B cell (primary cell): ENCODE data around the gene OCA2. TPM values are rescaled to one million over a fixed set of nuclear protein-coding genes. Genes with fewer than 3 reads are reported as not detected.
"Not testable (repeated sequence)": the region's sequence is repeated elsewhere in the genome, so short reads cannot be mapped to it uniquely, and the experiment has no call there.

Experiments used
- ATAC-seq: fragments of 200-7000 bp; cut with Tn5 transposase; one replicate; pipeline ENCODE4 v1.10.0; 2021; ENCODE audit warnings: low read depth, mild to moderate bottlenecking, moderate number of reproducible peaks, moderate library complexity
- CTCF ChIA-PET: fragments of 350-600 bp; sonication (Branson Sonifier 250); formaldehyde crosslinking; loops from one replicate; lab custom pipeline; 2021; ENCODE audit warnings: antibody characterized with exemption, inconsistent platforms; lab: Charles Lee
- POLR2A ChIA-PET: fragments of 350-600 bp; sonication (Branson Sonifier 250); formaldehyde crosslinking; loops from one replicate; lab custom pipeline; 2021; ENCODE audit warnings: antibody characterized with exemption; lab: Charles Lee
- DNase-seq: peaks from one replicate; pipeline ENCODE4 v3.0.0; 2013
- H2AFZ ChIP-seq: 2 replicates; pipeline ENCODE4 v1.6.1; 2012; ENCODE audit warnings: mild to moderate bottlenecking, low read depth, low read length; ENCODE audit not compliant: insufficient read depth, poor library complexity, severe bottlenecking
- H3K27ac ChIP-seq, 2 donors: 1 replicate in 1 of 2; 2 replicates in 1 of 2; pipeline ENCODE4 v1.5.1; 2012 to 2013; ENCODE audit warnings: low read length in 2 of 2, mild to moderate bottlenecking in 2 of 2, moderate library complexity in 1 of 2
- H3K27me3 ChIP-seq, 4 experiments: fragments of 200-600 bp in 1 of 4; sonication (generic) in 1 of 4; replicated peaks in 1 of 4; 1 replicate in 2 of 4; 2 replicates in 2 of 4; pipeline versions ENCODE4 v1.6.1 to v1.7.0; 2013 to 2016; ENCODE audit warnings: low read length in 3 of 4, mild to moderate bottlenecking in 2 of 4, mixed read lengths in 1 of 4, moderate library complexity in 1 of 4; ENCODE audit not compliant: insufficient read depth in 4 of 4, control insufficient read depth in 3 of 4; ENCODE audit errors: control extremely low read depth in 1 of 4
- H3K36me3 ChIP-seq, 2 experiments: replicated peaks in 1 of 2; 1 replicate in 1 of 2; 2 replicates in 1 of 2; pipeline versions ENCODE4 v1.6.1 to v1.7.1; 2013; ENCODE audit warnings: low read length in 1 of 2; ENCODE audit not compliant: insufficient read depth in 2 of 2, control insufficient read depth in 1 of 2; ENCODE audit errors: control extremely low read depth in 1 of 2, extremely low read depth in 1 of 2
- H3K4me1 ChIP-seq, 2 donors: fragments of 200-600 bp in 1 of 2; sonication (generic) in 1 of 2; 1 replicate in 1 of 2; 2 replicates in 1 of 2; pipeline versions ENCODE4 v1.5.1 to v1.6.1; 2013 to 2017; ENCODE audit warnings: low read length in 2 of 2; ENCODE audit not compliant: control insufficient read depth in 2 of 2, insufficient read depth in 2 of 2
- H3K4me2 ChIP-seq: replicated peaks from 2 replicates; pipeline ENCODE3; 2012; ENCODE audit warnings: mild to moderate bottlenecking, low read depth, low read length; ENCODE audit not compliant: poor library complexity, severe bottlenecking
- H3K4me3 ChIP-seq, 5 experiments: fragments of 200-600 bp in 1 of 5; sonication (generic) in 1 of 5; 1 replicate in 3 of 5; 2 replicates in 2 of 5; pipeline versions ENCODE4 v1.5.1 to v1.7.0; 2011 to 2016; ENCODE audit warnings: low read length in 4 of 5, mild to moderate bottlenecking in 4 of 5, low read depth in 2 of 5, control low read depth in 1 of 5, moderate library complexity in 1 of 5; ENCODE audit not compliant: insufficient read depth in 1 of 5; ENCODE audit errors: control extremely low read depth in 1 of 5, extremely low read depth in 1 of 5
- H3K79me2 ChIP-seq: fragments of 200-600 bp; sonication (generic); one replicate; pipeline ENCODE4 v1.6.0; 2016; ENCODE audit warnings: low read length; ENCODE audit not compliant: control insufficient read depth, insufficient read depth
- H3K9ac ChIP-seq: fragments of 200-600 bp; sonication (generic); 2 replicates; pipeline ENCODE4 v1.6.1; 2017; ENCODE audit warnings: mild to moderate bottlenecking, low read length, moderate library complexity
- H3K9me3 ChIP-seq, 3 donors: one replicate each; pipeline versions ENCODE4 v1.6.1 to v1.7.1; 2013; ENCODE audit warnings: low read length in 2 of 3; ENCODE audit not compliant: control insufficient read depth in 2 of 3, insufficient read depth in 1 of 3; ENCODE audit errors: control extremely low read depth in 1 of 3
- H4K20me1 ChIP-seq: 2 replicates; pipeline ENCODE4 v1.6.0; 2012; ENCODE audit warnings: mild to moderate bottlenecking, low read length; ENCODE audit not compliant: insufficient read depth, control insufficient read depth, poor library complexity, severe bottlenecking
- H3K27ac Mint-ChIP-seq: one replicate; pipeline ENCODE4 v1.8.0; 2021; ENCODE audit warnings: mixed read lengths
- H3K27me3 Mint-ChIP-seq: one replicate; pipeline ENCODE4 v1.8.0; 2021; ENCODE audit warnings: mixed read lengths
- H3K4me1 Mint-ChIP-seq: one replicate; pipeline ENCODE4 v1.8.0; 2021; ENCODE audit warnings: mixed read lengths
- H3K4me3 Mint-ChIP-seq: one replicate; pipeline ENCODE4 v1.8.0; 2021; ENCODE audit warnings: mixed read lengths
- H3K9me3 Mint-ChIP-seq: one replicate; pipeline ENCODE4 v1.8.0; 2022; ENCODE audit warnings: mixed read lengths; ENCODE audit not compliant: insufficient read depth
- CTCF ChIP-seq: fragments of 200-600 bp; IDR thresholded peaks from one replicate; pipeline ENCODE4 v1.8.0; 2022; ENCODE audit warnings: antibody characterized with exemption, mild to moderate bottlenecking
- EZH2 ChIP-seq: IDR thresholded peaks from 2 replicates; pipeline ENCODE4 v1.6.1; 2012; ENCODE audit warnings: borderline replicate concordance, low read depth, mild to moderate bottlenecking, moderate library complexity, low read length; ENCODE audit not compliant: insufficient read depth, poor library complexity, severe bottlenecking
- WGBS: methylation state at CpG from one replicate; pipeline ENCODE4 v1.1.5; 2013; ENCODE audit warnings: missing lambda C conversion rate; ENCODE audit not compliant: insufficient coverage; 5-methylcytosine and 5-hydroxymethylcytosine counted together
- intact Hi-C: fragments of 100-400 bp; cut with micrococcal nuclease; formaldehyde crosslinking; loops from one replicate; pipeline ENCODE4 v1.10.0; 2022
- polyA plus RNA-seq: library from polyadenylated mRNA; depleted of rRNA; stranded (reverse); fragments of >200 nt; gene quantifications from 2 replicates; pipeline ENCODE4 v1.2.3, GENCODE V29; 2012
- total RNA-seq, 2 donors: library from RNA; stranded (reverse); fragments of 120-200 nt in 1 of 2; gene quantifications; 1 replicate in 1 of 2; 2 replicates in 1 of 2; pipeline versions ENCODE4 v1.2.3 to v1.2.4, GENCODE V29; 2013 to 2022

OCA2 gene
- total and polyA plus RNA-seq, 2 donors (not counting 1 experiment from before 2014, with no cell fraction given), result 0.12 TPM; not detected in 1

- DNase-seq, result no peak
- Mint-ChIP-seq H3K4me1 (peaks cover 1% of the 10 kb centered on the region), H3K4me3 (no peak overlapping the region), H3K27ac (no peak overlapping the region), H3K27me3 (no peaks in the 10 kb centered on the region), H3K9me3 (no peaks in the 10 kb centered on the region)
- Histone ChIP-seq H4K20me1 (no peaks in the 10 kb centered on the region), H3K27me3 (no peaks in the 10 kb centered on the region), H3K4me2 (no peak overlapping the region), H3K4me3 (no peak overlapping the region), H2AFZ (no peak overlapping the region), H3K9me3 (no peaks in the 10 kb centered on the region), H3K4me1 (no peaks in the 10 kb centered on the region), H3K36me3 (peaks cover 12 to 36% of the 10 kb centered on the region in 2 experiments), H3K9ac (no peak overlapping the region), H3K79me2 (no peaks in the 10 kb centered on the region), H3K27ac (no peak overlapping the region)
- intact Hi-C loops, result no loop called here
- no peak for ATAC-seq
- WGBS, result 90% methylated on average over 26 of the region's 28 CpGs
- POLR2A ChIA-PET, result no interaction called here
- TF ChIP-seq CTCF (no peak), EZH2 (no peak)
- CTCF ChIA-PET, result interaction anchor here (0.7 kb wide), 1 partner anchor 8 kb away, joined by 3 read pairs; no protein-coding TSS in a partner anchor
Observed at GRCh38 chr15:28122038-28122949, 23.2 kb upstream of the OCA2 start.

GRCh38 chr15:28121577-28121976 is 22.5 kb upstream of the OCA2 start:
- H4K20me1 ChIP-seq, POLR2A ChIA-PET, H3K27ac ChIP-seq, H3K4me3 ChIP-seq, H3K79me2 ChIP-seq, DNase-seq, H3K4me1 Mint-ChIP-seq, ATAC-seq, H3K27me3 ChIP-seq, CTCF ChIA-PET, H3K9me3 Mint-ChIP-seq, H3K4me3 Mint-ChIP-seq, H3K4me1 ChIP-seq, intact Hi-C loops, H3K9me3 ChIP-seq, H3K27me3 Mint-ChIP-seq, H2AFZ ChIP-seq, H3K9ac ChIP-seq, H3K27ac Mint-ChIP-seq, H3K4me2 ChIP-seq: not testable (repeated sequence)
- peaks cover 12 to 40% of the 10 kb centered on the region in 2 experiments for H3K36me3 ChIP-seq
- 98% methylated on average over 11 of the region's 16 CpGs for WGBS
